GM19240 (cell line): ENCODE measurements around the gene INVS.
"Not testable (repeated sequence)": the region's sequence is repeated elsewhere in the genome, so short reads cannot be mapped to it uniquely, and the experiment has no call there.

Source experiments
- DNase-seq: peaks from one replicate; pipeline ENCODE4 v3.0.0; 2011; ENCODE audit warnings: low spot score; ENCODE audit not compliant: insufficient read length

INVS gene

GRCh38 chr9:100084128-100084453 lies 15.0 kb upstream of the INVS start:
- no peak for DNase-seq

GRCh38 chr9:100084734-100085133 lies 14.3 kb upstream of the INVS start:
- peak; percentile 18 for DNase-seq

- DNase-seq: no peak
Observed at GRCh38 chr9:100086097-100086635, 12.9 kb upstream of the INVS start.

- DNase-seq: no peak
Observed at GRCh38 chr9:100087218-100087617, 11.8 kb upstream of the INVS start.

GRCh38 chr9:100088202-100088601 lies 10.8 kb upstream of the INVS start:
- DNase-seq: no peak

GRCh38 chr9:100090880-100091279 lies 8.2 kb upstream of the INVS start:
- no peak for DNase-seq

- DNase-seq: no peak
Observed at GRCh38 chr9:100091650-100092049, 7.4 kb upstream of the INVS start.

- no peak for DNase-seq
Observed at GRCh38 chr9:100092066-100092465, 7.0 kb upstream of the INVS start.

GRCh38 chr9:100094411-100094810 lies 4.6 kb upstream of the INVS start:
- DNase-seq: not testable (repeated sequence)

- DNase-seq: no peak
Observed at GRCh38 chr9:100096378-100096916, 2.6 kb upstream of the INVS start.

GRCh38 chr9:100098046-100098886 lies 777 bp upstream of the INVS start:
- DNase-seq: no peak

- DNase-seq: no peak
Observed at GRCh38 chr9:100099722-100100042, 639 bp downstream of the INVS start.

- DNase-seq: no peak
Observed at GRCh38 chr9:100100146-100100667, 1.2 kb downstream of the INVS start.

- DNase-seq: no peak
Observed at GRCh38 chr9:100101608-100102007, 2.6 kb downstream of the INVS start.

- no peak for DNase-seq
Observed at GRCh38 chr9:100104314-100104713, 5.3 kb downstream of the INVS start.

GRCh38 chr9:100105861-100106260 lies 6.8 kb downstream of the INVS start:
- no peak for DNase-seq

GRCh38 chr9:100106616-100107015 lies 7.6 kb downstream of the INVS start:
- DNase-seq: no peak

GRCh38 chr9:100108559-100108958 lies 9.5 kb downstream of the INVS start:
- DNase-seq: no peak

- no peak for DNase-seq
Observed at GRCh38 chr9:100111235-100111634, 12.2 kb downstream of the INVS start.

- DNase-seq: no peak
Observed at GRCh38 chr9:100112677-100113336, 13.8 kb downstream of the INVS start.

- no peak for DNase-seq
Observed at GRCh38 chr9:100117316-100117715, 18.3 kb downstream of the INVS start.

- DNase-seq: no peak
Observed at GRCh38 chr9:100120286-100120685, 21.2 kb downstream of the INVS start.
